Measurements from ENCODE around the gene DUSP8. TPM values are rescaled to one million over a fixed set of nuclear protein-coding genes. Genes with fewer than 3 reads are reported as not detected.
"Not testable (repeated sequence)": the region's sequence is repeated elsewhere in the genome, so short reads cannot be mapped to it uniquely, and the experiment has no call there.

DUSP8 gene, protein sequence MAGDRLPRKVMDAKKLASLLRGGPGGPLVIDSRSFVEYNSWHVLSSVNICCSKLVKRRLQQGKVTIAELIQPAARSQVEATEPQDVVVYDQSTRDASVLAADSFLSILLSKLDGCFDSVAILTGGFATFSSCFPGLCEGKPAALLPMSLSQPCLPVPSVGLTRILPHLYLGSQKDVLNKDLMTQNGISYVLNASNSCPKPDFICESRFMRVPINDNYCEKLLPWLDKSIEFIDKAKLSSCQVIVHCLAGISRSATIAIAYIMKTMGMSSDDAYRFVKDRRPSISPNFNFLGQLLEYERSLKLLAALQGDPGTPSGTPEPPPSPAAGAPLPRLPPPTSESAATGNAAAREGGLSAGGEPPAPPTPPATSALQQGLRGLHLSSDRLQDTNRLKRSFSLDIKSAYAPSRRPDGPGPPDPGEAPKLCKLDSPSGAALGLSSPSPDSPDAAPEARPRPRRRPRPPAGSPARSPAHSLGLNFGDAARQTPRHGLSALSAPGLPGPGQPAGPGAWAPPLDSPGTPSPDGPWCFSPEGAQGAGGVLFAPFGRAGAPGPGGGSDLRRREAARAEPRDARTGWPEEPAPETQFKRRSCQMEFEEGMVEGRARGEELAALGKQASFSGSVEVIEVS
- 1.2 TPM for polyA plus RNA-seq

DNA sequence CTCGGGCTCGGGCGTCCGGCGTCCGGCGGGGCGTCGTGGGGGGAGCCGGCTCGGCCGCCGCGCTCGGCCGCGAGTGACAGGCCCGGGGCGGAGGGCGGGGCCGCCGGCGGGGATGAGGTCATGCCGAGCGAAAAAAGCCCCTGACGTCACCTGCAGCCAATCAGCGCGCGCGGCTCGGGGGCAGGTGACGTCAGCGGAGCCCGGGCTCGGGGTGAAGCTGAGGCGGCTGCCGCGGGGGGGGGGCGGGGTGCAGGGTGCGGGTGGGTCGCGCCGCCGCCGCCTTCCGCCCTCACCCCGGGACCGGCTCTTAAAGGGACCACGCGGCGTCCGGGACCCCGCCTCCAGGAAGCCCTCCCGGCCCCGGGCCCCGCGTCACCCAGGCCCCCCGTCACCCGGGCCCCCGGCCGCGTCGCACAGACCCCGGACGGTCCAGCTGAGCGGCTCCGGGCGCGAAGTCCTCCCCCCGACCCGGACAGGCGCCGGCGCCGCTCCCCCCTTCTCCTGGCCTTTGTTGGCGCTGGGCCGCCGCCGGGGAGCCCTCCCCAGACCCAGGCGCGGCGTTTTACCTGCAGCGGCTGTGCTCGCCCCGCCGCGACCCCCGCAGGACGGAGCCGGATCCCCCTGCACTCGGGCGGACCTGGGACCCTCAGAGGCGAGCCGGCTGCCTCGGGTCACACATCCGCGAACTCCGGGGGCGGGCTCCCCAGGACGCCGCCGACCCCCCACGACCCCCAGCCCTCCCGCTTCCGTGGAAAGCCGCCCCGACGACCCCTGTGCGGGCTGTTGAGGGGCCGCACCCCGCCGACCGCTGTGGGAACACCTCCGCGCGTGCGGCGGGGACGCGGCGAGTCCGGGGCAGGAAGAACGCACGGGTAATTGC lies at the start of gene DUSP8:
Gene DUSP8 (minus strand): TSS at position 75 of the 880 bp plus-strand sequence. CDS start 6,445 bp downstream, outside the sequence.
- H3K4me3 Mint-ChIP-seq: peak within 1 kb of the TSS; percentile 85 to 99 (median 95)
- H3K27me3 Mint-ChIP-seq: peaks cover 10% of the 10 kb centered on the region
- H3K4me1 Mint-ChIP-seq: peaks cover 0 to 8% (median 2%) of the 10 kb centered on the region in 3 donors
- peak within 1 kb of the TSS; percentile 92 to 100 (median 97) for H3K27ac Mint-ChIP-seq
- H3K9me3 Mint-ChIP-seq: no peaks in the 10 kb centered on the region
- H3K36me3 Mint-ChIP-seq: no peaks in the 10 kb centered on the region

DNA sequence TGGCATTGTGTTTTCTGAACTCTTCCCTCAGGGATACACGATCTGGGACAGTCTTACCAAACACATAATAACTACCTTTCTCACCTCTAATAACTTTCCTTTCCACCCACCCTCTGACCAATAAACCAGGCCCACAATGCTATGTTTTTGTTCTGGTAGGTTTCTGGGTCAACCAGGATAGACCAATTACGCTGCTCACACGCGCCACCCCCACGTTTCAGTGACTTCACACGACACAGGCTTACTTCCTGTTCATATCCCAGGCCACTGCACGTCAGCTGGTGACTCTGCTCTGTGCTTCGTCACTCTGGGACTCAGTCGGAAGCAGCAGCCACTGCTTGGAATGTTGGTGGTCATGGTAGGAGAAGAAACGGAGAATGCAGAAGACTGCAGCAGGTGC lies 47.4 kb upstream of the DUSP8 start:
- H3K27me3 Mint-ChIP-seq: peaks cover 11% of the 10 kb centered on the region
- peaks cover 4 to 8% (median 5%) of the 10 kb centered on the region in 3 donors for H3K4me1 Mint-ChIP-seq
- H3K4me3 Mint-ChIP-seq: peak overlapping the region in 1 of 4 donors; percentile 67
- H3K9me3 Mint-ChIP-seq: peaks cover 0 to 3% (median 0%) of the 10 kb centered on the region in 3 donors
- no peak overlapping the region for H3K27ac Mint-ChIP-seq
- peaks cover 2% of the 10 kb centered on the region for H3K36me3 Mint-ChIP-seq

DNA sequence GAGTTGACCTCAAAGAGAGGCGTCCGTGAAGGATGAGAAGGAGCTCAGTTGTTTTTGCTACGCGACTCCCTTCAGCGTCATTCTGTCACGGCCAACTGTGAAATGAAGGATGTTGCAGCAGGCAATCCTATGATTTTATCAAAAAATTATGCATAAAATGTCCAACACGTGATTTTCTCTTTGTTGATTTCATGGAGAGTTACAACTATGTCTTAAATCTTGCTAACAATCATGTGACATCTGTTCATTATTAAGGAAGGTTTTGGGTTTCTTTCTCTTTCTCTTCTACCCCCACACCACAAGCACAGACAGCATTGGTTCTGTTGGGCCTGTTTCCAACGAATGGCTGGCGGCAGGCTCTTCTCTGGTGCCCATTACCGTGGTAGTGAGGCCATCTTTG lies 46.2 kb upstream of the DUSP8 start:
- Mint-ChIP-seq H3K4me3 (no peak overlapping the region), H3K4me1 (peaks cover 4 to 6% (median 5%) of the 10 kb centered on the region in 3 donors), H3K27ac (peak overlapping the region in 1 of 3 donors; percentile 6), H3K36me3 (no peaks in the 10 kb centered on the region), H3K9me3 (peaks cover 0 to 3% (median 0%) of the 10 kb centered on the region in 3 donors), H3K27me3 (peaks cover 13% of the 10 kb centered on the region)

DNA sequence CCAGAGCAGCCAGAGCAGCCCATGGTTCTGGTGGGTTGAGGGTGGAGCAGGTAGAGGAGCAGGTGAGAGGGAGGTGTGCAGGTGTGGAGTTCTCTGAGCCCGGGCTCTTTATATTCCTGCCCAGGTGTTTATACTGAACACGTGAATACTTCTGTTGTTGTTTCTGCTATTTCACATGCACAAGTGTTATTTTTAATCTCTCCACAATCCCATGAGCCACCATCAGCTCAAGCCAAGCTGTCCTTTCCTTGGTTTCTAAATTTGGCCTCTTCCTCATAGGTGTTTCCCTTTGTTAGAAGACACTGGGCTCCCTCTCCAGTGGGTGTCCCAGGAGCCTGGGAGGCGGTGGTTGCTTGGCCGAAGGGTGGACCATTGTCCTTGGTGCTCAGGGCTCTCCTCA lies 36.3 kb upstream of the DUSP8 start, which contains the start of gene KRTAP5-3:
Gene KRTAP5-3 (minus strand): TSS at position 101 of the 400 bp plus-strand sequence. CDS start 78 bp downstream, at position 23.
- Mint-ChIP-seq H3K4me3 (no peak within 1 kb of the TSS), H3K27me3 (peaks cover 12% of the 10 kb centered on the region), H3K36me3 (no peaks in the 10 kb centered on the region), H3K4me1 (peaks cover 7 to 12% (median 9%) of the 10 kb centered on the region in 3 donors), H3K9me3 (no peaks in the 10 kb centered on the region), H3K27ac (no peak within 1 kb of the TSS)

DNA sequence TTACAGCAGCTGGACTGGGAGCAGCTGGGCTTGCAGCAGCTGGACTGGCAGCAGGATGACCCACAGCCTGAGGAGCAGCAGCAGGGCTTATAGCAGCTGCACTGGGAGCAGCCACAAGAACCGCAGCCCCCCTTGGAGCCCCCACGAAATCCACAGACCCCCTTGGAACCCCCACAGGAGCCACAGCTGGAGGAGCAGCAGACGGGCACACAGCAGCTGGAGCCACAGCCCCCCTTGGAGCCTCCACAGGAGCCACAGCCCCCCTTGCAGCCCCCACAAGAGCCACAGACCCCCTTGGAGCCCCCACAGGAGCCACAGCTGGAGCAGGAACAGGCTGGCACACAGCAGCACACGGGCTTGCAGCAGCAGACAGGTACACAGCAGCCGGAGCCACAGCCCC lies 35.8 kb upstream of the DUSP8 start:
- not testable (repeated sequence) for H3K4me3 Mint-ChIP-seq, H3K36me3 Mint-ChIP-seq, H3K27ac Mint-ChIP-seq, H3K9me3 Mint-ChIP-seq
- Mint-ChIP-seq H3K27me3 (peaks cover 12% of the 10 kb centered on the region), H3K4me1 (peaks cover 7 to 17% (median 9%) of the 10 kb centered on the region in 3 donors)

DNA sequence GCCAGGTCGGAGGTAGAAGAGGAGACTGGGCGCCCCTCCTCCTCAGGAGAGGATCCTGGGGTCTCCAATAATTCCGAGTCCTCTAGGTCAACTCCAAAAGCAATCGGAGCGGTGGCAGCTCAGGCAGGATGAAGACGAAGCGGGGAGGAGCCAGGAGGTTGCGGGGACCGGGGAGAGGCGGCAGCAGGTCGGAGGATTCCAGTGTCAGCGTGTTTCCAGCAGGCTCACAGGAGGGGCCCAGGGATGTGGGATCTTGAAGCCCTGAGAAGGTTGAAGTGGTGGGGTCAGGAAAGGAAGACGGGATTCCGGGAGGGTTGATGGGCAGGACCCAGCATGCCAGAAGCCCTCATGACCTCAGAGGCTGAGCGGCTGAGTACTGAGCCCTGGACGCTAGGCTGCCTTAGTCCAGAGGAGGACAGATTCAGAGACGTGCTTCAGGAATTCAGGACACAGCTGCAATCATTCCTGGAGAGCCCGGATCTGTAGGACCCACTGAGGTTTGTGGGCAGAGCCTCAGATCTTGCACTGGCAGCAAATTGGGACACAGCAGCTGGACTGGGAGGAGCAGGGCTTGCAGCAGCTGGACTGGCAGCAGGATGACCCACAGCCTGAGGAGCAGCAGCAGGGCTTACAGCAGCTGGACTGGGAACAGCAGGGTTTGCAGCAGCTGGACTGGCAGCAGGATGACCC lies 35.2 kb upstream of the DUSP8 start:
- Mint-ChIP-seq H3K27ac (peak overlapping the region in 1 of 3 donors; percentile 58), H3K4me3 (peak overlapping the region in 1 of 4 donors; percentile 43), H3K4me1 (peaks cover 7 to 17% (median 9%) of the 10 kb centered on the region in 3 donors), H3K27me3 (peaks cover 12% of the 10 kb centered on the region)
- not testable (repeated sequence) for H3K36me3 Mint-ChIP-seq, H3K9me3 Mint-ChIP-seq

DNA sequence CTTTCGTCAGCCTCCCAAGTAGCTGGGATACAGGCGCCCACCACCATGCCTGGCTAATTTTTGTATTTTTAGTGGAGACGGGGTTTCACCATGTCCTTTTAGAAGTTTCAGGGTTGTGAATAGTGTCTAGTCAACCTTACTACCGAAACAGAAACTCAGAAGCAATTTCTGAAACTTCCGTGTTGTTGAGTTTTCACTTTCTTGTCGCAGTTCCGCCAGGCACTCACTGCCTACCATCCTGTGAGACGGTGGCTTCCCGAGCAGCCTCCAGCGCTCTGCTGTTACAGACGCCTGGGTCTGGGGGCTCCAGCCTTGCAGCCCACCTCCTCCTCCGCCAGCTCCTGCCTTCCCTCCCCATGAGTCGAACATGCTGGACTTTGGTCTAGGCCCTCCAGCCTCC lies 33.9 kb upstream of the DUSP8 start:
- Mint-ChIP-seq H3K27ac (peak overlapping the region; percentile 58 to 90 (median 77)), H3K27me3 (peaks cover 11% of the 10 kb centered on the region), H3K4me1 (peaks cover 14 to 23% (median 15%) of the 10 kb centered on the region in 3 donors), H3K4me3 (peak overlapping the region; percentile 40 to 91 (median 70))
- H3K9me3 Mint-ChIP-seq, H3K36me3 Mint-ChIP-seq: not testable (repeated sequence)

DNA sequence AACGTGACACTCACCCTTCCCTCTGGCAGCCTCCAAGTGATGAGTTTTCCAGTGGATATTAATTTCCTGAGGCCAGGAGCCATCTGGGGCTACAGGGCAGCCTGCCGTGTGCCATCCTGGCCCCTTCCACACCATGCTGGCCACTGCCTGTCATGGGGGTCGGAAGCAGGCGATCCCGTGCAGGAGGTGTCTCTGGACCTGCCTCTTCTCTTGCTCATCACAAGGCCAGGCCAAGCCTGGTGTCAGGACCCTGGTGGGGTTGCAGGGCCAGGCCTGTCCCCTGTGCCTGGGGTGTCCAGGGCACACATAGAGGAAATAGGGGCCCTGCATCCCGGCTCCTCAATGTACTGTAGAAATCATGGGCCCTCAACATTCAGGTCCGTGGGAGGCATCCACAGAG lies 32.6 kb upstream of the DUSP8 start:
- H3K27me3 Mint-ChIP-seq: peaks cover 10% of the 10 kb centered on the region
- no peaks in the 10 kb centered on the region for H3K36me3 Mint-ChIP-seq
- no peaks in the 10 kb centered on the region for H3K9me3 Mint-ChIP-seq

DNA sequence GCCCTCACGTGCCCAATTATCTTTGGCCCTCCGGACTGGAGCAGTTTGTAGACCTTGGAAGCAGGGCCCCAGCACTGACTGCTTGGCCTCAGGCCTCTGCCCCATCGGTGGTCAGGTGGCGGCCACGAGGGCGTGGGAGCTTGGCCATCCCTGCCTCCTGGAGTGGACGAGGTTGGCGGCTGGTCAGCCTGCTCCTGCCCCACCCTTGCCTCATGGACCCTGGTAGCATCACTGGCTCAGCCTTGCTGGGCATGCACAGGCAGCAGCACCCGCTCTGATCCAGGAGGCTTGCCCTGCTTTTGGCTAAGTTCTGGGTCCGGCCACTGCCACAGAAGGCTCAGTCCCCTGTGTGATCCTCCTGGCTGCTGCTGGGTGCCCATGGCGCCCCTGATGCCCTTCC lies 32.1 kb upstream of the DUSP8 start:
- H3K27ac Mint-ChIP-seq: no peak overlapping the region
- peaks cover 18 to 28% (median 21%) of the 10 kb centered on the region in 3 donors for H3K4me1 Mint-ChIP-seq
- H3K4me3 Mint-ChIP-seq: no peak overlapping the region
- H3K27me3 Mint-ChIP-seq: peaks cover 10% of the 10 kb centered on the region
- no peaks in the 10 kb centered on the region for H3K36me3 Mint-ChIP-seq
- no peaks in the 10 kb centered on the region for H3K9me3 Mint-ChIP-seq

More for the DNA sequence above, 32.6 kb upstream of the DUSP8 start:
- Mint-ChIP-seq H3K27ac (no peak overlapping the region), H3K4me1 (peaks cover 18 to 28% (median 21%) of the 10 kb centered on the region in 3 donors), H3K4me3 (no peak overlapping the region)

DNA sequence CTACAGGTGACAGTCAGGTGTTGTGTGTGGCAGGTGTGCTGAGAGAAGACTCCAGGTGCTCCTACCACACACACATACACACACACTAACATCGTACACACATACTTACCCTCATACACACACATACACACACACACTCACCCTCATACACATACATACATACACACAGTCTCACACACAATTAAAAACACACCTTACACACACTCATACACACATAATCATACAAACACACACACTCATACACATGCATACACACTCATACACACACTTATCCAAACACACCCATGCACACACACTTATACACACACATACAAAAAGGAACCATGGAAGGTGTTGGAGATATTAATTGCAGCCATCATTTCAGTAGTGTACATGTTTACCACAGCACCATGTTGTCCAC lies 31.6 kb upstream of the DUSP8 start:
- no peaks in the 10 kb centered on the region for H3K36me3 Mint-ChIP-seq
- H3K27ac Mint-ChIP-seq: peak overlapping the region in 1 of 3 donors; percentile 27
- H3K9me3 Mint-ChIP-seq: no peaks in the 10 kb centered on the region
- H3K4me1 Mint-ChIP-seq: peaks cover 18 to 28% (median 21%) of the 10 kb centered on the region in 3 donors
- H3K27me3 Mint-ChIP-seq: peaks cover 11% of the 10 kb centered on the region
- H3K4me3 Mint-ChIP-seq: peak overlapping the region in 2 of 4 donors; percentile 3 to 59

DNA sequence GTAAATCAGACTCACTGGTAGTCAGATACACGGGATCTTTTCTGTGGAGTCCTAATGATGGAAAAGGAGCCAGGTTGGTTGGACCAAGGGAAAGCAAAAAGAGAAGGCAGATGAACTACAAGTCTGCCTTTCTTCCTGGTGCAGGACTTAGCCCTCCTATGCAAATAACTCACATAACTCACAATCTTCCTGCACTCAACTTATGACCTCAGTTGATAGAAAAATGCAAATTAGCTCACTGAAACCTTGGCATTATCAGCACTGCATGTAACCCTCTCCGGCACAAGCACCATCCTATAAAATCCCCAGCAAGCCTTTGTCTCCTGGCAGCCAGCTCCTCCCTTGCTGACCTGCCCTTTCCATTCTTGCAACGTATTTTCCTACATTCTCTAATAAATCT lies 29.6 kb upstream of the DUSP8 start:
- H3K4me1 Mint-ChIP-seq: peaks cover 19 to 26% (median 21%) of the 10 kb centered on the region in 3 donors
- peak overlapping the region in 1 of 3 donors; percentile 65 for H3K27ac Mint-ChIP-seq
- H3K27me3 Mint-ChIP-seq: peaks cover 13% of the 10 kb centered on the region

DNA sequence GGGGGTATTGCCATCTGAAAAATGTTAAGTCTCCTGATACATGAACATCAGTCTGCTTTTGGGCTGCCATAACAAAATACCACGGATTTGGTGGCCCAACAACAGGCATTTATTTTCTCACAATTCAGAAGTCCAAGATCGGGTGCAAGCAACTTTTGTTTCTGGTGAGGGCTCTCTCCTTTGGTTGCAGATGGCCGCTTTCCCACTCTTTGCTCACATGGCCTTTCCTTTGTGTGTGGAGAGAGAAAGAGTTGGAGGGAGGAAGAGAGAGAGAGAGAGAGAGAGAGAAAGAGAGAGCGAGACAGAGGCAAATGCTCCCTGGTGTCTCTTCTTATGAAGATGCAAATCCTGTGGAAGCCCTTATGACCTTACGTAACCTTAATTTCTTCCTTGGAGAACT lies 28.6 kb upstream of the DUSP8 start:
- peak overlapping the region in 1 of 4 donors; percentile 29 for H3K4me3 Mint-ChIP-seq
- H3K36me3 Mint-ChIP-seq: no peaks in the 10 kb centered on the region
- no peak overlapping the region for H3K27ac Mint-ChIP-seq
- H3K4me1 Mint-ChIP-seq: peaks cover 18 to 20% (median 20%) of the 10 kb centered on the region in 3 donors
- no peaks in the 10 kb centered on the region for H3K9me3 Mint-ChIP-seq
- H3K27me3 Mint-ChIP-seq: peaks cover 13% of the 10 kb centered on the region

More for the DNA sequence above, 29.6 kb upstream of the DUSP8 start:
- peak overlapping the region in 2 of 4 donors; percentile 71 to 75 for H3K4me3 Mint-ChIP-seq
- H3K36me3 Mint-ChIP-seq, H3K9me3 Mint-ChIP-seq: not testable (repeated sequence)

DNA sequence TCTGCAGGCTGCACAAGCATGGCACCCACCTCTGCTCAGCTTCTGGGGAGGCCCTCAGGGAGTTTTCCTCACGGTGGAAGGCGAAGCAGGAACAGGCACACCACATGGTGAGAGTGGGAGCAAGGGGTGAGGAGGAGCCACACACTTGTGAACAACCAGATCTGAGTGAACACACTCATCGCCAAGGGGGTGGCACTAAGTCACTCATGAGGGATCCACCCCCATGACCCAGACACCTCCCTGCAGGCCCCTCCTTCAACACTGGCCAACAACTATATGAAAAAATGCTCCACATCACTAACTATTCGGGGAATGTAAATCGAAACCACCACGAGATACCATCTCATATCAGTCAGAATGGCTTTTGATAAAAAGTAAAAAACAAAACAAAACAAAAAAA lies 26.7 kb upstream of the DUSP8 start:
- Mint-ChIP-seq H3K4me1 (peaks cover 23 to 29% (median 26%) of the 10 kb centered on the region in 3 donors), H3K9me3 (no peaks in the 10 kb centered on the region), H3K27ac (no peak overlapping the region), H3K36me3 (no peaks in the 10 kb centered on the region), H3K27me3 (peaks cover 15% of the 10 kb centered on the region), H3K4me3 (no peak overlapping the region)

DNA sequence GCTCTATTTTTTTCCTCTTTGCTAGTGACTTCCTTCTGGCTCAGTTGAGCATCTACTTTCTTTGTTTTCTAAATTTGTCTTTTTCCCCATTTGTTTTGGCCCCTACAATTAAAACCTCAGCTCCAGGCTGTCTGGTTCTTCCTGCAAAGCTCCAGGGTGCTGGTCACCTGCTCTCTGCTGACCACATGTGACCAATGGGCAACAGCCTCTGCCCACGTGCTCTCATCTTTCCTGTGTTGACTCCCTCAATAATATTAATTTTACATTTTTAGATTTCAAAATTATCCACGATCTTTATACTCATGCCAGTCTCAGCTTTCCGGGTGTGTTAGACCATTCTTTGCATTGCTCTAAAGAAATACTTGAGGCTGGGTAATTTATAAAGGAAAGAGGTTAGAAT lies 26.3 kb upstream of the DUSP8 start:
- not testable (repeated sequence) for H3K4me3 Mint-ChIP-seq, H3K27ac Mint-ChIP-seq, H3K9me3 Mint-ChIP-seq, H3K36me3 Mint-ChIP-seq
- H3K27me3 Mint-ChIP-seq: peaks cover 15% of the 10 kb centered on the region
- peaks cover 23 to 28% (median 26%) of the 10 kb centered on the region in 3 donors for H3K4me1 Mint-ChIP-seq

All from IgD-negative memory B cell (primary cell).